Natural killer cell (primary cell): ENCODE data around the gene CHN2. TPM values are rescaled to one million over a fixed set of nuclear protein-coding genes. Genes with fewer than 3 reads are reported as not detected.

ENCODE experiments used
- ATAC-seq, 3 donors: fragments of 150-1000 bp in 2 of 3; fragments of 200-7000 bp in 1 of 3; cut with Tn5 transposase; 1 replicate in 1 of 3; 2 replicates in 2 of 3; pipeline ENCODE4 v1.10.0; 2021; ENCODE audit warnings: mild to moderate bottlenecking in 2 of 3, moderate library complexity in 2 of 3
- DNase-seq, 2 donors: peaks; one replicate each; pipeline versions ENCODE4 v3.0.0 to v3.0.0-alpha.2; 2013 to 2021; ENCODE audit warnings: mixed read lengths in 1 of 2
- H3K27ac ChIP-seq: one replicate; pipeline ENCODE4 v1.5.1; 2013; ENCODE audit warnings: mild to moderate bottlenecking, low read length
- H3K27me3 ChIP-seq: one replicate; pipeline ENCODE4 v1.6.1; 2013; ENCODE audit warnings: low read length; ENCODE audit not compliant: control insufficient read depth, insufficient read depth
- H3K36me3 ChIP-seq: one replicate; pipeline ENCODE4 v1.6.1; 2013; ENCODE audit warnings: low read length; ENCODE audit not compliant: control insufficient read depth, insufficient read depth
- H3K4me1 ChIP-seq: one replicate; pipeline ENCODE4 v1.6.1; 2013; ENCODE audit warnings: low read length; ENCODE audit not compliant: control insufficient read depth, insufficient read depth
- H3K4me3 ChIP-seq: one replicate; pipeline ENCODE4 v1.5.1; 2013; ENCODE audit warnings: low read length
- H3K9me3 ChIP-seq: one replicate; pipeline ENCODE4 v1.6.1; 2013; ENCODE audit warnings: low read length; ENCODE audit not compliant: control insufficient read depth, insufficient read depth
- H3K27ac Mint-ChIP-seq, 2 donors: one replicate each; pipeline ENCODE4 v1.8.0; 2022; ENCODE audit warnings: mild to moderate bottlenecking in 2 of 2, mixed read lengths in 2 of 2, moderate library complexity in 1 of 2
- H3K27me3 Mint-ChIP-seq, 2 donors: one replicate each; pipeline ENCODE4 v1.8.0; 2022; ENCODE audit warnings: low read depth in 2 of 2, mixed read lengths in 2 of 2
- H3K36me3 Mint-ChIP-seq: one replicate; pipeline ENCODE4 v1.8.0; 2022; ENCODE audit warnings: mixed read lengths
- H3K4me1 Mint-ChIP-seq, 2 donors: one replicate each; pipeline ENCODE4 v1.8.0; 2022; ENCODE audit warnings: mixed read lengths in 2 of 2
- H3K4me3 Mint-ChIP-seq: one replicate; pipeline ENCODE4 v1.8.0; 2022; ENCODE audit warnings: mild to moderate bottlenecking, moderate library complexity, mixed read lengths
- H3K9me3 Mint-ChIP-seq, 2 donors: one replicate each; pipeline ENCODE4 v1.8.0; 2022; ENCODE audit warnings: mixed read lengths in 2 of 2
- WGBS: methylation state at CpG from one replicate; pipeline ENCODE4 v1.1.7; 2013; ENCODE audit warnings: missing lambda C conversion rate; ENCODE audit not compliant: insufficient coverage; 5-methylcytosine and 5-hydroxymethylcytosine counted together
- intact Hi-C: fragments of 100-400 bp; cut with micrococcal nuclease; formaldehyde crosslinking; loops from one replicate; pipeline ENCODE4 v1.14.2; 2022
- total RNA-seq, 4 donors: library from RNA; stranded (reverse); fragments of 120-200 nt in 1 of 4; gene quantifications; one replicate each; pipeline versions ENCODE4 v1.2.3 to v1.2.4, GENCODE V29; 2013 to 2022
- TF ChIP-seq, protein P1 (sequence below): fragments of 200-600 bp; IDR thresholded peaks from one replicate; pipeline ENCODE4 v1.8.0; 2022; ENCODE audit warnings: antibody characterized with exemption

CHN2 gene
- total RNA-seq, 3 donors from 2014 or later (not counting 1 experiment from before 2014, with no cell fraction given): 23.2 to 40.6 (median 30.2) TPM

DNA sequence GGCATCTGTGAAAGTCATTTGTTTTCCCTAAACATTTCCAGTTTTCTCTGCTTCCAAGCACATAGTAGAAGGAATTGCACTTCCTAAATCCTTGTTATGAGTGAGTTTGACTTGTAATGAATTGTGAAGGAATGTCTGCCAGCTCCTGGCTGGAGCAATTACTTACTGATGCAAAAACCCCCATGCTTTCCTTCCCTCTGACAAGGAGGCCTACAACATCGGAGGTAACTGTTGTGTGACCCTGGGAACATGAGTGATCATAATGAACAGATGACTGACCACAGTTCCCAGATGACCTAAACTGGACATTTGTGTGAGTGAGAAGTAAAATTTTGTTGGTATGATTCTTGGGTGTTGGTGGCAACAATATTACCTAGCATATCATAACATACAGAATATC lies 26.9 kb upstream of the CHN2 start:
- DNase-seq (no peak), ATAC-seq (no peak)
- 100% methylated on average over 1 of the region's 1 CpG for WGBS
- H3K36me3 Mint-ChIP-seq: peaks cover 14% of the 10 kb centered on the region
- no peak overlapping the region for H3K4me3 ChIP-seq
- no peak overlapping the region for H3K4me3 Mint-ChIP-seq
- H3K36me3 ChIP-seq: no peaks in the 10 kb centered on the region
- TF ChIP-seq, protein P1, sequence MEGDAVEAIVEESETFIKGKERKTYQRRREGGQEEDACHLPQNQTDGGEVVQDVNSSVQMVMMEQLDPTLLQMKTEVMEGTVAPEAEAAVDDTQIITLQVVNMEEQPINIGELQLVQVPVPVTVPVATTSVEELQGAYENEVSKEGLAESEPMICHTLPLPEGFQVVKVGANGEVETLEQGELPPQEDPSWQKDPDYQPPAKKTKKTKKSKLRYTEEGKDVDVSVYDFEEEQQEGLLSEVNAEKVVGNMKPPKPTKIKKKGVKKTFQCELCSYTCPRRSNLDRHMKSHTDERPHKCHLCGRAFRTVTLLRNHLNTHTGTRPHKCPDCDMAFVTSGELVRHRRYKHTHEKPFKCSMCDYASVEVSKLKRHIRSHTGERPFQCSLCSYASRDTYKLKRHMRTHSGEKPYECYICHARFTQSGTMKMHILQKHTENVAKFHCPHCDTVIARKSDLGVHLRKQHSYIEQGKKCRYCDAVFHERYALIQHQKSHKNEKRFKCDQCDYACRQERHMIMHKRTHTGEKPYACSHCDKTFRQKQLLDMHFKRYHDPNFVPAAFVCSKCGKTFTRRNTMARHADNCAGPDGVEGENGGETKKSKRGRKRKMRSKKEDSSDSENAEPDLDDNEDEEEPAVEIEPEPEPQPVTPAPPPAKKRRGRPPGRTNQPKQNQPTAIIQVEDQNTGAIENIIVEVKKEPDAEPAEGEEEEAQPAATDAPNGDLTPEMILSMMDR: no peak
- intact Hi-C loops: no loop called here
- H3K27me3 ChIP-seq: peaks cover 5% of the 10 kb centered on the region
- no peak overlapping the region for H3K27ac ChIP-seq
- H3K27me3 Mint-ChIP-seq: peaks cover 26 to 45% of the 10 kb centered on the region in 2 donors
- H3K9me3 Mint-ChIP-seq: peaks cover 2 to 3% of the 10 kb centered on the region in 2 donors
- peaks cover 4% of the 10 kb centered on the region for H3K9me3 ChIP-seq
- no peaks in the 10 kb centered on the region for H3K4me1 ChIP-seq
- H3K27ac Mint-ChIP-seq: no peak overlapping the region
- H3K4me1 Mint-ChIP-seq: no peaks in the 10 kb centered on the region

DNA sequence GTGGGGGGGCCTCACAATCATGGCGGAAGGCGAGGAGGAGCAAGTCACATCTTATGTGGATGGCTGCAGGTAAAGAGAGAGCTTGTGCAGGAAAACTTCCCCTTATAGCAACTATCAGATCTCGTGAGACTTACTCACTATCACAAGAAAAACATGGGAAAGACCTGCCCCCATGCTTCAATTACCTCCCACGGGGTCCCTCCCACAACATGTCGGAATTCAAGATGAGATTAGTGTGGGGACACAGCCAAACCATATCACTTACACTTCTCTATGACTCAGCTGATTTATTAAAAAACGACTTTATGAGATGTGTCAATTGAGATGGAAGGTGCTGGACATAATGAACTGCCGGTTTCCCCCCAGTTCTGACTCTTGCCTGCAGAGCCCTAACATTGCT lies 23.8 kb upstream of the CHN2 start:
- TF ChIP-seq, protein P1: no peak
- ATAC-seq: no peak
- 89% methylated on average over 7 of the region's 7 CpGs for WGBS

DNA sequence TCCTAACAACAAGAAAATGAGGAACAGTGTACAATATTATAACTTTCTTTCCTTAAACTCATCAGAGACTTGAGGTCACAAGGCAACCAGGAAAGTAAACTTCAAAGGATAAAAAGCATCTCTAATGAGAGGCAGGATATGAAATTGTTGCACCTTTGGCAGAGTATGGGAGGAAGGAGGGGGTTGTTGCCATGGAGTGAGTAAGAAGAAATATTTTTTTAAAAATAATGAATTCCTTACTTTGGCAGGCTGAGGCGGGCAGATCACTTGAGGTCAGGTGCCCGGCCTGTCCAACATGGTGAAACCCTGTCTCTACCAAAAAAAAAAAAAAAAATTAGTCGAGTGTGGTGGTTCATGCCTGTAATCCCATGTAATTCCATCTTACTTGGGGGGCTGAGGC lies 21.1 kb upstream of the CHN2 start:
- Histone ChIP-seq H3K27me3 (peaks cover 4% of the 10 kb centered on the region), H3K27ac (no peak overlapping the region), H3K36me3 (no peaks in the 10 kb centered on the region), H3K9me3 (no peaks in the 10 kb centered on the region), H3K4me3 (no peak overlapping the region), H3K4me1 (no peaks in the 10 kb centered on the region)
- peaks cover 0 to 7% of the 10 kb centered on the region in 2 donors for H3K4me1 Mint-ChIP-seq
- TF ChIP-seq, protein P1: no peak
- no peaks in the 10 kb centered on the region for H3K36me3 Mint-ChIP-seq
- H3K27me3 Mint-ChIP-seq: peaks cover 18 to 32% of the 10 kb centered on the region in 2 donors
- ATAC-seq (no peak), DNase-seq (no peak)
- WGBS: 100% methylated on average over 1 of the region's 3 CpGs
- intact Hi-C loops: no loop called here
- H3K9me3 Mint-ChIP-seq: no peaks in the 10 kb centered on the region
- no peak overlapping the region for H3K27ac Mint-ChIP-seq
- H3K4me3 Mint-ChIP-seq: no peak overlapping the region

More for the DNA sequence above, 23.8 kb upstream of the CHN2 start:
- Histone ChIP-seq H3K27me3 (peaks cover 5% of the 10 kb centered on the region), H3K4me1 (no peaks in the 10 kb centered on the region), H3K36me3 (no peaks in the 10 kb centered on the region), H3K9me3 (peaks cover 4% of the 10 kb centered on the region), H3K4me3 (no peak overlapping the region), H3K27ac (no peak overlapping the region)
- Mint-ChIP-seq H3K9me3 (peaks cover 1 to 3% of the 10 kb centered on the region in 2 donors), H3K27ac (no peak overlapping the region), H3K36me3 (peaks cover 9% of the 10 kb centered on the region), H3K4me3 (no peak overlapping the region), H3K4me1 (no peaks in the 10 kb centered on the region), H3K27me3 (peaks cover 23 to 32% of the 10 kb centered on the region in 2 donors)
- intact Hi-C loops: no loop called here
- no peak for DNase-seq

DNA sequence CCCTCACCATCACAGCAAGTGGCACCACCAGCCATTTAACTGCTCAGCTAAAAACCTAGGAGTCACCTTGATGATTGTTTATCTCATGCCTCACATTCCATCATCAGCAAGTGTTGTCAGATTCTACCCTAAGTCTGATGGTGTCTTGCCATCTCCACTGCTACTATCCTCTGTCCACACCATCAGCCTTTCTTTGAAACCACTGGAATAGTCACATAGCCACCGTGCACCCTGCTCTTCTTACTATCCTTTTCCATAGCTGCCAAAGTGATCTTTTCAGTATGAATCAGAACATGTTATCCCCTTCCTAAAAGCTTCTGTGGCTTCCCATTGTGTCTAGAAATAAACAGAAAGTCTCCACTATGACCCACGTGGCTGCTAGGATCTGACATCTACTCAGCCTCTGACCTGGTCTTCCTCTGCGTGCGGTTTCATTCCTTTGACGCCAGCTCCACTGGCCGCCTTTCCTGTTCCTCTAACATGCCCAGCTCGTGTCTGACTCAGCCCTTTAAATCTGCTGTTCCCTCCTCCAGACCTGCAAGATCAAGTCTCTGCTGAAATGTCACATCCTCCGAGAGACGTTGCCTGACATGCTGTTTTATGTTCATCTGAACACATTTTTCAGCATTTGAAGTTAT lies 16.5 kb upstream of the CHN2 start:
- ATAC-seq (peak; percentile 30 to 59 (median 49)), DNase-seq (peak in 1 of 2 donors; percentile 9)
- peaks cover 15% of the 10 kb centered on the region in 2 donors for H3K27me3 Mint-ChIP-seq
- TF ChIP-seq, protein P1: no peak
- H3K36me3 Mint-ChIP-seq: no peaks in the 10 kb centered on the region
- no peaks in the 10 kb centered on the region for H3K9me3 Mint-ChIP-seq
- Histone ChIP-seq H3K27me3 (peaks cover 4% of the 10 kb centered on the region), H3K27ac (no peak overlapping the region), H3K4me3 (no peak overlapping the region), H3K9me3 (no peaks in the 10 kb centered on the region), H3K4me1 (no peaks in the 10 kb centered on the region), H3K36me3 (no peaks in the 10 kb centered on the region)
- WGBS: 21% methylated on average over 9 of the region's 9 CpGs
- no peak overlapping the region for H3K27ac Mint-ChIP-seq
- intact Hi-C loops: no loop called here
- H3K4me1 Mint-ChIP-seq: peaks cover 0 to 8% of the 10 kb centered on the region in 2 donors
- no peak overlapping the region for H3K4me3 Mint-ChIP-seq
